Renal cortical epithelial cell (primary cell): Measurements from ENCODE around the gene DSTYK. TPM values are rescaled to one million over a fixed set of nuclear protein-coding genes. Genes with fewer than 3 reads are reported as not detected.
"Not testable (repeated sequence)": the region's sequence is repeated elsewhere in the genome, so short reads cannot be mapped to it uniquely, and the experiment has no call there.

ENCODE experiments used
- DNase-seq: peaks from one replicate; pipeline ENCODE4 v3.0.0-alpha.2; 2011; ENCODE audit warnings: low read depth
- total RNA-seq: library from RNA; depleted of rRNA; stranded (reverse); fragments of >200 nt; gene quantifications from 2 replicates; pipeline ENCODE4 v1.2.3, GENCODE V29; 2014

DSTYK gene
- total RNA-seq, 1 donor from 2014 or later = 23.1 TPM

- no peak for DNase-seq
Measured at GRCh38 chr1:205216588-205216987, 5.1 kb upstream of the DSTYK start.

GRCh38 chr1:205214756-205215155 is 3.3 kb upstream of the DSTYK start:
- no peak for DNase-seq

GRCh38 chr1:205211839-205212536 is 486 bp upstream of the DSTYK start:
- DNase-seq = no peak

DNA sequence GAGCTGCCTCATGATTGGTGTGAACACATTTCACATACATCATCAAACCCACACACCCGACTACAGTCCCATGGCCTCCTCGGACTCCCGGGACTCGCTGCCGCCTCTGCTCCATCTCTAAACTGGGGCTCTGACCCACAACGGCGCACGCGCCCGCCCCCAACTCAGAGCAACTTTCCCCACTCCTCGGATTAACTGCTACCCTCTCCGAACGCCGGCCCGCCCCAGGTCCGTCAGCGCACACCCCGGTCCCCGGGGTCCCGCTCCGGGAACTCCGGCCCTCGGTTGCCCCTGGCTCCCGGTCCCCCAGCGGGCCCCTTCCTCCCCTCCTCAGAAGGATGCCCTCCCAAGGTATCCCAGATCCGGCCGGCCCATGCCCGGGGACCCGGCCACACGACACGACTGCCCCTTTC is 740 bp downstream of the DSTYK start:
- no peak for DNase-seq

- no peak for DNase-seq
Measured at GRCh38 chr1:205208811-205209210, 2.7 kb downstream of the DSTYK start.

GRCh38 chr1:205205055-205205454 is 6.4 kb downstream of the DSTYK start:
- DNase-seq = no peak

- no peak for DNase-seq
Measured at GRCh38 chr1:205204552-205204951, 7.0 kb downstream of the DSTYK start.

DNA sequence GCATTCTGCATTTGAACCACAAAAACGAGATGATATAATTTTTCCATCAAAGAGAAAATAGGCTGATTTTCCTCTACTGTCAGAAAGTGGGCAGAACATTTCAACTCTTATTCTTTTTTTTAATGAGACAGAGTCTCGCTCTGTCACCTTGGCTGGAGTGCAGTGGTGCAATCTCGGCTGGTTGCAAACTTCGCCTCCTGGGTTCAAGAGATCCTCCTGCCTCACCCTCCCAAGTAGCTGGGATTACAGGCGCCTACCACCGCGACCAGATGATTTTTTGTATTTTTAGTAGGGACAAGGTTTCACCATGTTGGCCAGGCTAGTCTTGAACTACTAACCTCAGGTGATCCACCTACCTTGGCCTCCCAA is 11.6 kb downstream of the DSTYK start:
- no peak for DNase-seq

DNA sequence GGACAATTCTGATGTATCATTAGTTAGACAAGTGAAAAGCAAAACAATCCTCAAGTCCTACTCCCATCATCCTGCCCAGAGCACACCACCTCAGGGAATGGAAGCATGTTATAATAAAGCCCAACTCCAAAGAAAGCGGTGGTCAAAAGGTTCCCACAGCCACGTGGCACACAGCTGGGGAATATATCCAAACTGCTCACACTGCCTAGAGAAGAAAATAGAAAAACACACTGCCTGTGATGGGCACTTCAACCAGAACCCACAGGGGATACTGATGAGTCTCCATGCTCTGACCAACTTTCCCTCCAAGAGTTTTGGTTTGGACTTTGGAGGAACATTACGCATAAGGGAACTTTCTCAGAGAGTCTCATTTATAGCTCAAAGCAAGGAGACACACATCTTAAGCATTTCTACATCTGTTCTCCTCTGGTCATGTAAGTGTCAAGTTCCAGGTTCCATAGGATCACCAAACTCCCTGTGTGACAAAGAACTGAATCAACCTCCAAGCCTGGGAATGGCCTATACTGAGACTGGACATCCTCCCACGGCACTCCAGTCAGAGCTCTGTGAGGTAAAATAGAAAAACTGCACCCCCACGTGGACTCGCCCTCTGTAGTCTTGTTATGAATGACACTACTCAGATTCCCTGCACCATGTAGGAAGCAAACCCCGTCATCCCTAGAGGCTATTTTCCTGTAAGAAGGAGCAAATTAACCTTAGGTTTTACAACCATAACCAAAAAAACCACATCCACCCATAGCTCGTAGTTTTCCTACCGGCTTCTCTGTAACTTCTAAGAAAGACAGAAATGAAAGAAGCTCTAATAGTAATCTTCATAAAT is 12.2 kb downstream of the DSTYK start:
- peak; percentile 32 for DNase-seq

DNA sequence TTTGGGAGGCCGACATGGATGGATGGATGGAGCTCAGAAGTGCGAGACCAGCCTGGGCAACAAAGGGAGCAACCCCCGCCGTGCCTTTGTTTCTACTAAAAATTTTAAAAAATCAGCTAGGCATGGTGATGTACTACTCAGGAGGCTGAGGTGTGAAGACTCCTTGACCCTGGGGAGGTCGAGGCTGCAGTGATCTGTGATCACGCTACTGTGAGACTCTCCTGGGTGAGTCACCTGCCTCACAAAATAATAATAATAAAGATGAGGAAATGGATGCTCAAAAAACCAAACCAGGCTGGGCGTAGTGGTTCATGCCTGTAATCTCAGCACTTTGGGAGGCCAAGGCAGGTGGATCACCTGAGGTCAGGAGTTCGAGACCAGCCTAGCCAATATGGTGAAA is 19.2 kb downstream of the DSTYK start:
- no peak for DNase-seq

GRCh38 chr1:205191622-205192021 is 19.9 kb downstream of the DSTYK start:
- no peak for DNase-seq

- peak; percentile 70 for DNase-seq
Measured at GRCh38 chr1:205190845-205191577, 20.5 kb downstream of the DSTYK start.

GRCh38 chr1:205189131-205189530 is 22.4 kb downstream of the DSTYK start:
- no peak for DNase-seq

DNA sequence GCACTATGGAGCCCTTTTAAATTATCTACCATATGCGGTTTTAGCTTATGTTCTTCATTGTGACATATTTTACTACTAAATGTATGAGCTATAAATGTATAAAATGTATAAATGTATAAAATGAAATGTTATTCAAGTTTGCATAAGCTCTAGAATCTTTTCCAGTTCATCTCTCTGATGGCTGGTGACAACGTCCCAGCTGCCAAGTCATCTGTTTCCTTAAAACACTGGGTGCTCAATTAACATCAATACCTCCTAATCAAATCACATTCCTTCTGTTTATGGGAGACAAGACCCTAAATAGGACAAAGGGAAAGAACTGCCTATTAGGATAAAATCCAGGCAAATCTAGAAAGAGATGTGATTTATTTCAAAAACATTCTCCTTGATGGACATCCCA is 22.9 kb downstream of the DSTYK start:
- no peak for DNase-seq

DNA sequence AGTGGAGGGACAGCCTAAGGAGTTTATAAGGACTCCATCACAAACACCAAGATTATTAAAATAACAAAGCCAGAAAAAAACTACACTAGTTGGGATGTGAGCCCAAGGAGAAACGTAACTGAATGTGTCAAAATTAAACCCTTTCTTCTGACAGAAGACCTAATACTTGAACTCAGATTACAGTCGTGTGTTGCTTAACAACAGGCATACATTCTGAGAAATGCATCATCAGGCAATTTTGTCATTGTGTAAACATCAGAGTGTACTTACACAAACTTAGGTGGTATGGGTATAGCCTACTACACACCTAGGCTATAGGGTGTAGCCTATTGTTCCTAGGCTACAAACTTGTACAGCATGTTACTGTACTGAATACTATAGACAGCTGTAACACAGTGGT is 23.4 kb downstream of the DSTYK start:
- no peak for DNase-seq

DNA sequence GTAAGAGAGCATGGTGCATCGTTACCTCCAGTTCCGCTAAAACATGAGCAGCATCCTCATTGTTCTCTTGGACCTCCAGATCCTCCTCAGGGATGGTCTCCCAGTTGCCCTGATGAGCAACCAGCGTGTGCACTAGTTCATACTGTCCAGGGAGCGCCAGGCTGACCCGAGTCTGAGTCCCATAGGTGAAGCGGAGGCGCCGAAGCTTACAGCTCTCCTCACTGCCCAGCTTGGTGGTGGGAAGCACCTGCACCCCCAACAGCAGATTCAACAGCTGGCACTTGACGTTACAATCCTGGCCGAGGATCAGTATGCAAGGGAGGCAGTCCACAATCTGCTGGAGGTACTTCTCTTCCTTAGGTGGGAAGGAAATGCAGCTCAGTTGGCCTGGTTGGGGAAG is 24.1 kb downstream of the DSTYK start:
- no peak for DNase-seq

DNA sequence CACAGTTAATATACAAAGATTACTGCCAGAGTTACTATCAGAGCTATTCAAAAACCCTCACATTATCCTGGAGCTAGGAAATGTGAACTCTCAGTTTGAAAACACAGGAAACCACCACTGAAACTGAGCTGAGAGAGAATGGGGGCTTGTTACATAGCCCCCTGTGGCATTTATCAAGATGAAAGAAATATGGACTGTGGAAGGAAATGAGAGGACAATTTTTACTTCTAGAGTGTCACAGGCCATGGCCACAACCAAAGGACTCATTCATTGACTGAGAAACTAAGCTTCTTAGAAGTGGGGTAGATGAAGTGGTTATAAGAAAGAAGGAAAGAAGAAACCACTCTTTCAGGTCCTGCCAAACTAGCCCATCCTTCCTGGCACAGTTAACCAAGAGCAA is 25.3 kb downstream of the DSTYK start:
- DNase-seq = no peak

DNA sequence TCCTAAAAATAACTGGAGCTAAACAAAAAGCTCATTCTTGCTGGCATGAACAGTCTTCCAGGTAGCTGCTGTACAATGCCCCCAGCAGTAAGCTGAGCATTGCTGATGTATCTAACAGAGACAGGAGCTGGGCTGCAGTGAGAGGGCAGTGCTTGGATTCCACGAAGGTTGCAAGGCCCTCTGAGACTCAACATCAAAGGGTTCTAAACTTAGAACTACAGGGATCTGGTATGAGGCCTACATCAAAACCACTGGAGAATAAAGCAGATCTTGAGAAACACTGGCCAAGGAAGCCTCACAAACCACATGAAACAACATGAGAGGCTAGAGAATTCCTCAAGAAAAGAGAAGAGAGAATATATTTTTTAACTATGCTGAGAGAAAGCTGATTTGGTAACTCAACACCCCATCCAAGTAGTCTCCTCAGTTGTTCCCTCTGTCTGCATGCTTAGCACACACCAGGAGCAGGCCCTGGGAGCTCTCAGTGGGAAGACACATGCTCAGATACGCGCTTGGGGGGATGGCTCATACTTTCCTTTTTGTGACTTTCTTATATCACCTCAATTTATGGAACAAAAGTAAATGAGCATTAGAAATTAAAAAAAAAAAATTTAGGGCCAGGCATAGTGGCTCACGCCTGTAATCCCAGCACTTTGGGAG is 27.7 kb downstream of the DSTYK start:
- DNase-seq = peak; percentile 45

- DNase-seq = no peak
Measured at GRCh38 chr1:205182930-205183329, 28.6 kb downstream of the DSTYK start.

DNA sequence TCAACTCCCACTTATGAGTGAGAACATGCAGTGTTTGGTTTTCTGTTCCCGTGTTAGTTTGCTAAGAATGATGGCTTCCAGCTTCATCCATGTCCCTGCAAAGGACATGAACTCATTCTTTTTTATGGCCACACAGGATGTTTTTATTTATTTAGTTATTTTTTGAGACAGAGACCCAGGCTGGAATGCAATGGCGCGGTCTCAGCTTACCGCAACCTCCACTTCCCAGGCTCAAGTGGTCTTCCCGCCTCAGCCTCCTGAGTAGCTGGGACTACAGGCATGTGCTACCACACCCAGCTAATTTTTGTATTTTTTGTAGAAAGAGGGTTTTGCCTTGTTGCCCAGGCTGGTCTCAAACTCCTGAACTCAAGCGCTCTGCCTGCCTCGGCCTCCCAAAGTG is 31.2 kb downstream of the DSTYK start:
- DNase-seq = not testable (repeated sequence)

DNA sequence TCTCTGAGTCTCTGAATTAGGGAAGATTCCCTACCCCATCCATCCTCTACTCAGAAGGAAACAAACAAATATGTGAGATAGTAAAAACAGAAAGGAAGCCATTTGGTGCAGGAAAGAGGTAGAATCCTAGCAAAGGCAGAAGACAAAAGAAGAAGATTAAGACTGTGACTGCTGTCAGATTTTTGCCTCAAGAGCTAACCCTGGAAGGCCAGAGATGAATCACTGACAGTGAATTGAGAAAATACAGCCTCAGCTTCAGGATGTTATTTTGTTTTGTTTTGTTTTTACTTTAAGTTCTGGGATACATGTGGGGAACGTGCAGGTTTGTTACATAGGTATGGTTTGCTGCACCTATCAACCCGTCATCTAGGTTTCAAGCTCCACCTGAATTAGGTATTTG is 31.7 kb downstream of the DSTYK start:
- DNase-seq = no peak

GRCh38 chr1:205172729-205173366 is 38.7 kb downstream of the DSTYK start:
- DNase-seq = peak; percentile 90
